GM21360 (cell line): Measurements from ENCODE around the gene TCF7L1.

Source experiments
- ATAC-seq: cut with Tn5 transposase; IDR thresholded peaks from one replicate; pipeline ENCODE4 v1.9.1; 2021; ENCODE audit warnings: mild to moderate bottlenecking, moderate library complexity; ENCODE audit not compliant: unreplicated experiment

The TCF7L1 gene

GRCh38 chr2:85162746-85163301, 29.6 kb downstream of the TCF7L1 start:
- ATAC-seq: no peak

GRCh38 chr2:85163675-85164074, 30.5 kb downstream of the TCF7L1 start:
- no peak for ATAC-seq

GRCh38 chr2:85164145-85164569, 31.0 kb downstream of the TCF7L1 start:
- no peak for ATAC-seq

GRCh38 chr2:85165088-85165690, 32.0 kb downstream of the TCF7L1 start:
- ATAC-seq: no peak

- ATAC-seq: no peak
Measured at GRCh38 chr2:85166021-85166420, 32.8 kb downstream of the TCF7L1 start.

- no peak for ATAC-seq
Measured at GRCh38 chr2:85167479-85167878, 34.3 kb downstream of the TCF7L1 start.

GRCh38 chr2:85168942-85169341, 35.8 kb downstream of the TCF7L1 start:
- no peak for ATAC-seq

- ATAC-seq: no peak
Measured at GRCh38 chr2:85169581-85169980, 36.4 kb downstream of the TCF7L1 start.

- ATAC-seq: no peak
Measured at GRCh38 chr2:85170938-85171475, 37.8 kb downstream of the TCF7L1 start.

GRCh38 chr2:85171916-85172315, 38.7 kb downstream of the TCF7L1 start:
- no peak for ATAC-seq

GRCh38 chr2:85173909-85174308, 40.7 kb downstream of the TCF7L1 start:
- no peak for ATAC-seq

GRCh38 chr2:85174943-85175342, 41.8 kb downstream of the TCF7L1 start:
- no peak for ATAC-seq

GRCh38 chr2:85175369-85176299, 42.4 kb downstream of the TCF7L1 start:
- no peak for ATAC-seq

GRCh38 chr2:85177031-85177824, 44.0 kb downstream of the TCF7L1 start:
- ATAC-seq: no peak

GRCh38 chr2:85178154-85178553, 45.0 kb downstream of the TCF7L1 start:
- ATAC-seq: no peak

GRCh38 chr2:85178980-85179411, 45.8 kb downstream of the TCF7L1 start:
- no peak for ATAC-seq

- no peak for ATAC-seq
Measured at GRCh38 chr2:85179541-85179940, 46.3 kb downstream of the TCF7L1 start.

- no peak for ATAC-seq
Measured at GRCh38 chr2:85180322-85181133, 47.3 kb downstream of the TCF7L1 start.

GRCh38 chr2:85181134-85181631, 48.0 kb downstream of the TCF7L1 start:
- no peak for ATAC-seq
